Suprapubic skin (tissue), 4 donors: Measurements from ENCODE around the gene LAMA5. TPM values are rescaled to one million over a fixed set of nuclear protein-coding genes. Genes with fewer than 3 reads are reported as not detected.
"Not testable (repeated sequence)": the region's sequence is repeated elsewhere in the genome, so short reads cannot be mapped to it uniquely, and the experiment has no call there.

Experiments
- DNase-seq, 2 donors: peaks; one replicate each; pipeline ENCODE4 v3.0.0-alpha.2; 2019; ENCODE audit warnings: low spot score in 2 of 2
- H3K27ac ChIP-seq: fragments of 200-600 bp; sonication (generic); one replicate; pipeline ENCODE4 v1.5.1; 2019
- H3K27me3 ChIP-seq: fragments of 200-600 bp; sonication (generic); one replicate; pipeline ENCODE4 v1.5.1; 2019
- H3K36me3 ChIP-seq: fragments of 200-600 bp; sonication (generic); one replicate; pipeline ENCODE4 v1.5.1; 2019
- H3K4me1 ChIP-seq: fragments of 200-600 bp; sonication (generic); one replicate; pipeline ENCODE4 v1.5.1; 2019
- H3K4me3 ChIP-seq: fragments of 200-600 bp; sonication (generic); one replicate; pipeline ENCODE4 v1.5.1; 2019; ENCODE audit warnings: mild to moderate bottlenecking
- H3K9me3 ChIP-seq: fragments of 200-600 bp; sonication (generic); one replicate; pipeline ENCODE4 v1.5.1; 2019
- CTCF ChIP-seq, 2 donors: fragments of 200-600 bp in 1 of 2; fragments of 450-650 bp in 1 of 2; sonication (generic) in 1 of 2; IDR thresholded peaks; one replicate each; pipeline ENCODE4 v1.5.1; 2016 to 2019; ENCODE audit warnings: antibody characterized with exemption in 2 of 2, mild to moderate bottlenecking in 1 of 2, moderate library complexity in 1 of 2
- EP300 ChIP-seq: sonication (generic); formaldehyde crosslinking; IDR thresholded peaks from one replicate; pipeline ENCODE4 v1.6.1; 2017; ENCODE audit warnings: antibody characterized with exemption
- POLR2A ChIP-seq, 2 donors: fragments of 450-650 bp; IDR thresholded peaks; one replicate each; pipeline ENCODE4 v1.6.1; 2017; ENCODE audit warnings: antibody characterized with exemption in 2 of 2, mild to moderate bottlenecking in 2 of 2, moderate library complexity in 2 of 2
- POLR2AphosphoS5 ChIP-seq, 3 donors: sonication (generic); formaldehyde crosslinking; IDR thresholded peaks; one replicate each; pipeline ENCODE4 v1.6.1; 2017; ENCODE audit warnings: antibody characterized with exemption in 3 of 3
- WGBS: methylation state at CpG from one replicate; pipeline ENCODE4 v1.1.5; 2018; 5-methylcytosine and 5-hydroxymethylcytosine counted together
- total RNA-seq, 4 donors: library from RNA; depleted of rRNA; stranded (reverse); fragments of >200 nt; gene quantifications; one replicate each; pipeline ENCODE4 v1.1.0, GENCODE V29; 2016

The LAMA5 gene
- total RNA-seq, 4 donors from 2014 or later: 200 to 623 (median 316) TPM

GRCh38 chr20:62374331-62375152 lies 7.4 kb upstream of the LAMA5 start:
- TF ChIP-seq POLR2A (IDR thresholded peaks at IDR 0.05) (no peak), POLR2AphosphoS5 (IDR thresholded peaks at IDR 0.05) (no peak), CTCF (IDR thresholded peaks at IDR 0.05) (no peak), EP300 (no peak)
- WGBS: 52% methylated on average over 21 of the region's 24 CpGs
- peaks cover 69% of the 10 kb centered on the region for H3K4me1 ChIP-seq
- no peak for DNase-seq
- no peaks in the 10 kb centered on the region for H3K36me3 ChIP-seq
- H3K9me3 ChIP-seq: no peaks in the 10 kb centered on the region
- no peak overlapping the region for H3K27ac ChIP-seq
- H3K27me3 ChIP-seq: peaks cover 15% of the 10 kb centered on the region
- no peak overlapping the region for H3K4me3 ChIP-seq

- not testable (repeated sequence) for H3K27ac ChIP-seq, H3K36me3 ChIP-seq, DNase-seq, H3K9me3 ChIP-seq, H3K4me3 ChIP-seq
- peaks cover 15% of the 10 kb centered on the region for H3K27me3 ChIP-seq
- WGBS: 100% methylated on average over 8 of the region's 40 CpGs
- H3K4me1 ChIP-seq: peaks cover 69% of the 10 kb centered on the region
Measured at GRCh38 chr20:62373631-62374179, 6.6 kb upstream of the LAMA5 start.

GRCh38 chr20:62372042-62372993 lies 5.2 kb upstream of the LAMA5 start:
- Histone ChIP-seq H3K27ac (no peak overlapping the region), H3K36me3 (no peaks in the 10 kb centered on the region), H3K27me3 (peaks cover 15% of the 10 kb centered on the region), H3K9me3 (no peaks in the 10 kb centered on the region), H3K4me3 (no peak overlapping the region), H3K4me1 (peaks cover 69% of the 10 kb centered on the region)
- no peak for TF ChIP-seq POLR2A (IDR thresholded peaks at IDR 0.05)
- no peak for TF ChIP-seq EP300
- no peak for TF ChIP-seq POLR2AphosphoS5 (IDR thresholded peaks at IDR 0.05)
- no peak for TF ChIP-seq CTCF (IDR thresholded peaks at IDR 0.05)
- DNase-seq: no peak
- WGBS: 53% methylated on average over 7 of the region's 29 CpGs

GRCh38 chr20:62371588-62372041 lies 4.5 kb upstream of the LAMA5 start:
- Histone ChIP-seq H3K4me1 (peaks cover 67% of the 10 kb centered on the region), H3K27ac (no peak overlapping the region), H3K36me3 (no peaks in the 10 kb centered on the region), H3K9me3 (no peaks in the 10 kb centered on the region), H3K27me3 (peaks cover 18% of the 10 kb centered on the region), H3K4me3 (no peak overlapping the region)
- WGBS: 100% methylated on average over 1 of the region's 8 CpGs
- TF ChIP-seq CTCF (IDR thresholded peaks at IDR 0.05) (no peak), POLR2A (IDR thresholded peaks at IDR 0.05) (no peak), EP300 (no peak), POLR2AphosphoS5 (IDR thresholded peaks at IDR 0.05) (no peak)
- no peak for DNase-seq

GRCh38 chr20:62370807-62371587 lies 3.9 kb upstream of the LAMA5 start:
- WGBS: 49% methylated on average over 7 of the region's 18 CpGs
- Histone ChIP-seq H3K27me3 (peaks cover 24% of the 10 kb centered on the region), H3K4me1 (peaks cover 67% of the 10 kb centered on the region), H3K9me3 (no peaks in the 10 kb centered on the region), H3K27ac (no peak overlapping the region), H3K36me3 (no peaks in the 10 kb centered on the region), H3K4me3 (no peak overlapping the region)
- TF ChIP-seq CTCF (IDR thresholded peaks at IDR 0.05): no peak
- no peak for DNase-seq
